Measurements from ENCODE around the gene ANKRD55.

The ANKRD55 gene

GRCh38 chr5:56143373-56143714 is 89.8 kb downstream of the ANKRD55 start:
- DNase-seq (ENCODE audit: low read depth) = no peak
- TF ChIP-seq, protein P1, sequence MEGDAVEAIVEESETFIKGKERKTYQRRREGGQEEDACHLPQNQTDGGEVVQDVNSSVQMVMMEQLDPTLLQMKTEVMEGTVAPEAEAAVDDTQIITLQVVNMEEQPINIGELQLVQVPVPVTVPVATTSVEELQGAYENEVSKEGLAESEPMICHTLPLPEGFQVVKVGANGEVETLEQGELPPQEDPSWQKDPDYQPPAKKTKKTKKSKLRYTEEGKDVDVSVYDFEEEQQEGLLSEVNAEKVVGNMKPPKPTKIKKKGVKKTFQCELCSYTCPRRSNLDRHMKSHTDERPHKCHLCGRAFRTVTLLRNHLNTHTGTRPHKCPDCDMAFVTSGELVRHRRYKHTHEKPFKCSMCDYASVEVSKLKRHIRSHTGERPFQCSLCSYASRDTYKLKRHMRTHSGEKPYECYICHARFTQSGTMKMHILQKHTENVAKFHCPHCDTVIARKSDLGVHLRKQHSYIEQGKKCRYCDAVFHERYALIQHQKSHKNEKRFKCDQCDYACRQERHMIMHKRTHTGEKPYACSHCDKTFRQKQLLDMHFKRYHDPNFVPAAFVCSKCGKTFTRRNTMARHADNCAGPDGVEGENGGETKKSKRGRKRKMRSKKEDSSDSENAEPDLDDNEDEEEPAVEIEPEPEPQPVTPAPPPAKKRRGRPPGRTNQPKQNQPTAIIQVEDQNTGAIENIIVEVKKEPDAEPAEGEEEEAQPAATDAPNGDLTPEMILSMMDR (conservative IDR thresholded peaks at IDR 0.05; ENCODE audit: low read depth, low read length) = no peak
- no peak overlapping the region for H3K4me3 ChIP-seq (ENCODE audit: low read length)

- DNase-seq (ENCODE audit: low read depth) = no peak
- TF ChIP-seq, protein P1 (conservative IDR thresholded peaks at IDR 0.05; ENCODE audit: low read depth, low read length) = no peak
- H3K4me3 ChIP-seq (ENCODE audit: low read length) = no peak overlapping the region
Observed at GRCh38 chr5:56142614-56143372, 90.3 kb downstream of the ANKRD55 start.

DNA sequence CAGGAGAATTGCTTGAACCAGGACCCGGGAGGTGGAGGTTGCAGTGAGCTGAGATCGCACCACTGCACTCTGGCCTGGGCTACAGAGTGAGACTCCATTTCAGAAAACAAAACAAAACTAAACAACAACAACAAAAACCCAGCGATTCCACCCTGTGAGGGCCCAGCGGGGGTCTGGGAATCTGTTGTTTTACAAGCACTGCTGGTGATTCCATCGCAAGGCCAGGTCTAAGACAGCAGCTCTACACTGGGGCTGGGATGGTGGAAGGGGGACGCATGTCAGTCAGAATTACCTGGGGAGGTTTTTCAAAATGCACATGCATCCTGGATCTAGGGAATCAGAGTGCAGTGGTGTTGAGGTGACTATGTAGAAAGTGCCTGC is 90.9 kb downstream of the ANKRD55 start:
- no peak overlapping the region for H3K4me3 ChIP-seq (ENCODE audit: low read length)
- TF ChIP-seq, protein P1 (conservative IDR thresholded peaks at IDR 0.05; ENCODE audit: low read depth, low read length) = no peak
- no peak for DNase-seq (ENCODE audit: low read depth)

GRCh38 chr5:56140073-56140472 is 93.1 kb downstream of the ANKRD55 start:
- no peak overlapping the region for H3K4me3 ChIP-seq (ENCODE audit: low read length)
- TF ChIP-seq, protein P1 (conservative IDR thresholded peaks at IDR 0.05; ENCODE audit: low read depth, low read length) = no peak
- DNase-seq (ENCODE audit: low read depth) = no peak

- no peak overlapping the region for H3K4me3 ChIP-seq (ENCODE audit: low read length)
- TF ChIP-seq, protein P1 (conservative IDR thresholded peaks at IDR 0.05; ENCODE audit: low read depth, low read length) = no peak
- no peak for DNase-seq (ENCODE audit: low read depth)
Observed at GRCh38 chr5:56130664-56131063, 102.5 kb downstream of the ANKRD55 start.

- no peak for DNase-seq (ENCODE audit: low read depth)
- TF ChIP-seq, protein P1 (conservative IDR thresholded peaks at IDR 0.05; ENCODE audit: low read depth, low read length) = no peak
- no peak overlapping the region for H3K4me3 ChIP-seq (ENCODE audit: low read length)
Observed at GRCh38 chr5:56129288-56129687, 103.8 kb downstream of the ANKRD55 start.

DNA sequence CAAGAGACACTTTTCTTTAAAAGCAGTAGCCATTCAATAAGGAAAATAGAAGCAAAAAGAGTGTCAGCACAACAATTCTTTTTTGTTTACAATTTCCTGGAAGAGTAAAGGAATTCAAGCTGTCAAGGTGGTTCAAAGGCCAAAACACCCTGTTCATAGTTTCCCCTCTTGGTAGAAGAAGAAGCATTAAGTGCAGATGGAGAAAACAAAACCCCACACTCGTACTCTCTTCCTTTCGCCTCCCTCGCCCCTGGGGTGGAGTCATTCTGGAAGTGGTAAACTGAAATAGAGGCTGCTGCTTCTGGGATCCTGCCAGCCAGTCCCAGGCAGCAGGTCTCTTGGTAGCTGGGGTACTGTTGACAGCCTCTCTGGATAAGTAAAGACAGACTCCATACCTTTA is 105.0 kb downstream of the ANKRD55 start:
- H3K4me3 ChIP-seq (ENCODE audit: low read length) = no peak overlapping the region
- TF ChIP-seq, protein P1 (conservative IDR thresholded peaks at IDR 0.05; ENCODE audit: low read depth, low read length) = no peak
- no peak for DNase-seq (ENCODE audit: low read depth)
